Endothelial cell of hepatic sinusoid (primary cell): ENCODE measurements around the gene CCR7.

Experiments used
- in situ Hi-C: cut with HindIII; loops from 2 replicates; pipeline ENCODE4 v1.10.0; 2017; ENCODE audit warnings: low sequenced_read_pairs

Gene CCR7

GRCh38 chr17:40538936-40539705 lies 26.2 kb downstream of the CCR7 start:
- in situ Hi-C loops: no loop called here

DNA sequence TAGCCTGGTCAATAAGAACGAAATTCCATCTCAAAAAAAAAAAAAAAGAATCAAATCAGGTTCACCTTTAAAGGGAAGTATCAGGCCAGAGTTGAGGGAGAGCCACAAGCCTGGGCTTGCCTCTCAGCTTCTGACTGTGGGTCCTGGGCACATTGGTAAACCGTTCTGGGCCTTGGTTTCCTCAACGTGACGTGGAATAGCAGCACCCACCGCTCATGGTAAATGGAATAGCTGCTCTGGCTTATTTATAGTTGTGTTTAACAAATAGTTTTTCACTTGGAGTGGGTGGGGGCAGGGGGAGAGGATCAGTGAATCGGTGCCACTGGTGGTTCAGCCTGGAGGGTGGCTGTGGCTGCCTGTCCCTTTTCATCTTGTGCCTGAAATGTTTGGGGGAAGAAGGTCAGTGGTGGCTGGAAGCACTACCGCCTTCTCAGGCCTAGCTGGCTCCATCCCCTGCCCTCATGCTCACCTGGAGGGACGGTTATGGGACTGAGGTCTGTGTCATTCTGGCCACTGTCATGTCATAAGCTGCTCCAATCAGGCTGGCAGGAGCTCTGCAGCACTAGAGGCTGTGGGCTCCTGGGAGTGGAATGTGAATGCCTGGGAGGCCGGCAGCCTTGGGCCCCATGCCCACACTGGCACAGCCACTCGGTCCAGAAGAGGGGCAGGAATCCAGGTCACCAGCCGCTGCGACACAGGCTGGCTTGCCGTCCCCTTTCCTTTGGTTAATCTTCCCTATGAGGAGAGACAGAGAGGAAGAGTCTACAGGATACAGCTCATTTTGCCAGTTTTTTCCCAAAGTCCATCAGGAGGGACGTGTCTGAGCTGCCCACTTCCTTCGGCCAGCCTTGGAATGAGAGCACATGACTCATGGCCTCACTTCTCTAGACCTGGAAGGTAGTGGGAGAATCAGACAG lies 27.0 kb downstream of the CCR7 start:
- in situ Hi-C loops: no loop called here

DNA sequence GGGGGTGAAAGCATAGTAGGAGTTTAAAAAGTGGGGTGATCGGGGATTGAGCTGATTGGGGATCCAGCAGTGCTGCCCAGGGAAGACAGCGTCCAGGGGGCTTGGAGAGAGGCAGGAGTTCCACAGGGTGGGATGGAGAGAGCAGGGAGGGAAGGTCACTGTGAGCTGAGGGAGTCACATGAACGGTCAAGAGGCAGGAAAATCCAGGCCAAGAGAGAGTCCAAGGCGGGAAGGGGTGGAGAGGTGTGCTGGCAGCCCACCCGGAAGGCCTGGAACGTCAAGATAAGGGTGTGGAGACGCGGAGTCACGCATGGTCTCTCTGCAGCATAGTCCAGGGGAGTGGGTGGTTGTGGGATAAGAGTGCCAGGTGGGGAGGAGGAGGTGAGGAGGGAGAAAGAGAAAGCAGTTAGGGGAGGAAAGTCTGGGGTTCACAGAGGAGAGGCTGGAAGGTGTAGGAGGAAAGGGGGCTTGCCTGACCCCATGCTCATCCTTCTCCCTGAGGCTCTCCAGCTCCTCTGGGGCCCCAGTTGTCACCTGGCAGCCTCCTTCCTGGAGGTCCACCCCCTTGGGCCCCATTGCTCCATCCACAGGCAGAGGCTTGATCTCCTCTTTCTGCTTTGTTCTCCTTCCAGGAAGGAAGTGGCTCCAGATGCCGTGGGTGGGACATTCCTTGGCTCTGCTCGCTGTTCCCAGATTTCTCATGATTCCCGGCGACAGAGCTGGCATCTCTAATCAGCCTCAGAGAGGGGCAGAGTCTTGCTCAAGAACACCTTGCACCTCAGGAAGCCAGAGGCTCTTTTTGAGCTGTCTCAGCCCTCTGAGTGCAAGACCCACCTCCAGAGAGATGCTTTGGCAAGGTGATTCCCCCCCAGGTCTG lies 28.7 kb downstream of the CCR7 start:
- in situ Hi-C loops: no loop called here

GRCh38 chr17:40535924-40536294 lies 29.4 kb downstream of the CCR7 start:
- in situ Hi-C loops: no loop called here

DNA sequence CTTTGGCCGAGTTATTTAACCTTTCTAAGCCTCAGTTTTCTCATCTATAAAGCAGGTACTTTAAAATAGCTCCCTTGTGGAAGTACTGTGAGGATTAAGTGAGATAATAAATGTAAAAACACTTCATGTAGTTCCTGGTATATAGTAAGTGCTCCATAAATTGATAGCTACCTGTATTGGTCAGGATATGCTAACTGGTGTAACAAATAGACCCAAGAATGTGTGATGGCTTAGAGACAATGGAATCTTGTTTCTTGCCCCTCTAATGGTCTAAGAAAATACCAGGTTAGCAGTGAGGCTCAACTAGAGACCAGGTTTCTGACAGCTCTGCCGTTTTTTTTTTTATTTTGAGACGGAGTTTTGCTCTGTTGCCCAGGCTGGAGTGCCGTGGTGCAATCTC lies 29.8 kb downstream of the CCR7 start:
- in situ Hi-C loops: no loop called here

GRCh38 chr17:40534371-40535189 lies 30.7 kb downstream of the CCR7 start:
- in situ Hi-C loops: loop anchor here (5.0 kb wide), 1 partner anchor 97 kb away; no protein-coding TSS in a partner anchor

DNA sequence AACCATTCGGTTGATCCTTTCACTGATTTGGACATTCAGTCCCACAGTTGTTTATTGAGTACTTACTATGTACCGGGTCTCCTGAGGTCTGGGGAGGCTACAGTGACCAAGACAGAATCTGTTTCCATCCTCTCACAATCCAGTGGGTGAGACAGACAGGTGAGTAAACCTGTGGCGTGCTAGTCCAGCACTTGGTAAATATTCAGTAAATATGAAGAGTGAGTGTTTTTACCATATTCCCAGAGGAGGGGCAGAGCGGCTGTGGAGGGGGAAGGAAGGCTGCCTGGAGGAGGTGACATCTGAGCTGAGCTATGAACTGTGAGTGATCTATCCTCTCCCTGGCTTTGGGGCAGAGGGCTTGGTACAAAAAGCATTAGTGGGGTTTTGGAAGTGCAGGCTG lies 31.4 kb downstream of the CCR7 start:
- in situ Hi-C loops: loop anchor here (5.0 kb wide), 1 partner anchor 97 kb away; no protein-coding TSS in a partner anchor

DNA sequence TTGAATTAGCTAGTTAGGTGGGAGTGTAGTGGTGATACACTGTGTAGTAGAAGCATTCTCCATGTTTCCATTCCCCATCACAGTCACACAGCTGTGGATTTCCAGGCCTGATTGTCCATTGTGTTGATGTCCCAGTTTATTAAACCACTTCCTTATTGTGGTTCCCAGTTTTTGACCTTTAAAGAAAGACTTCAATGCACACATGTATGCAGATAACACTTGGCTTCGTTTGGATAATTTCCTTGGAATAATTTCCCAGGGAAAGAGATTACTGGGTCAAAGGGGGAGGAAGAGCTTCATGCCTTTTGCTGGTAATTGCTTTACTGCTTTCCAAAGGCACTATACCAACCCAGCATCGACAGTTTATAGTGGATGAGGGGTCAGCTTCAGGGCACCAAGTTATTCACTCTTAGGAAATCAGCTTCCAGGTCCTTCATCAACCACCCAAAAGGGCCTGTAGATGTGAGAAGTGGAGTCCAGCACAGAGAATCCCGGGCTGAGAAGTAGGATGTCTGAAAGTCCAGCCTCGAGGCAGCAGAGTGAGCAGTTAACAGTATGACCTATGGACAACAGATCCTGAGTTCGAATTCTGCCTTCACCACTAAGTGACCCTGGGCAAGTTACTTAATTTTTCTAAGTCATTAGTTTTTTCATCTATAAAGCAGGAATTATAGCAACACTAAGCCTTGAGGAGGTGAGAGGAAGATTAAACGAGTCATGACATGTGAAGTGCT lies 32.6 kb downstream of the CCR7 start:
- in situ Hi-C loops: loop anchor here (5.0 kb wide), 1 partner anchor 95 kb away; no protein-coding TSS in a partner anchor

DNA sequence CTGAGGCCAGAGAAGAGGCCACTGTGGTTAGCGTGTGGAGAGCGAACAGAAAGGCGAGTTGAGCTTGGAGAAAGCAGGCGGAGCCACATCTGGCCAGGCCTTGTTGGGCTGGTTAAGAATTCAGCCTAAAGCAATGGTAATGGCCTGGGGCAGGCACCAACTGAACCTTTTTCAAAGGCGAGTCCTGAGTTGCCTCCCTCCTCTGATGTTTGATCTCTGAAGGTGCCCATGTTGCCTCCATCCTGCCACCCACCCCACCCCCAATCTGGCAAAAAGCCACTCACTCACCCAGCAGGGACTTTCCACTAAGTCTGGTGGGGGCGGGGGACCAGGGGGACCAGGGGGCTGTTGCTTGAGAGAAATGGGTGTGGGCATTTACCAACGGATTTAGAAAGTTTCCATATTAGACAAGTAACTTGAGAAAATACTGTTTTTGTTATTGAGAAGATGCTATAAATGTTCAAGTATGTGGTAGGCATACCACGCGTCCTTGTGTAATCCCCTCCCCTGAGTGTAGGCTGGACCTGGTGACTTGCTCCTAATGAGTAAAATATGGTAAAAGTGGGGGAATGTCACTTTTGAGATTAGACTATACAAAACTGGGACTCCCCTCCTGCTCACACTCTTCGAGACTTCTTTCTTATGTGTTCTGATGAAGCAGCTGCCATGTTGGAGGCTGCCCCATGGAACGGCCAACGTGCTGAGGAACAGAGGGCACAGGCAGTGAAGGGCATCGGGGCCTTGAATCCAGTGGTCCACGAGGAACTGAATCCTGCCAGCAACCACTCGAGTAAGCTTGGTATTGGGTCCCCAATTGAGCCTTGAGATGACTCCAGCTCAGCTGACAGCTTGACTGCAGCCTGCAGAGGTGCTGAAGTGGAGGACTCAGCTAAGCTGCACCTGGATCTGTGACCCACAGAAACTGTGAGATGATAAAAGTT lies 34.0 kb downstream of the CCR7 start:
- in situ Hi-C loops: loop anchor here (5.0 kb wide), 1 partner anchor 94 kb away; no protein-coding TSS in a partner anchor

GRCh38 chr17:40530531-40530994 lies 34.7 kb downstream of the CCR7 start:
- in situ Hi-C loops: loop anchor here (5.0 kb wide), 1 partner anchor 93 kb away; no protein-coding TSS in a partner anchor

DNA sequence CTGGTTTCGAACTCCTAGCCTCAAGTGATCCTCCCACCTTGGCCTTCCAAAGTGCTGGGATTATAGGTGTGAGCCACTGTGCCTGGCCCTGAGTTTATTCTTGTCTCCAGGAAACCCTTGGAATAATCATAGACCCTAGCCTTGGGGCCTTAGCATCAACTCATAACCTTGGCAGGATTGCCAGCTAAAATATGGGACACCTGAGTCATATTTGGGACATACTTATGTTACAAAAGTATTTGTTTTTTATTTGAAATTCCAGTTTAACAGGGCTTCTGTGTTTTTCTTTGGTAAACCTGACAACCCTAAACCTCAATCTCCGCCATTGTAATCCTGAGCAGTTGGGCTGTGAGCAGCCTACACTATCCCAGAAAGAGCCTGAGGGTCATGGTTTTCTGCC lies 35.3 kb downstream of the CCR7 start:
- in situ Hi-C loops: loop anchor here (5.0 to 10.0 kb wide), 3 partner anchors 55 to 355 kb away; partner anchors contain the start of gene RAPGEFL1

GRCh38 chr17:40528692-40529417 lies 36.4 kb downstream of the CCR7 start:
- in situ Hi-C loops: loop anchor here (10.0 kb wide), 2 partner anchors 56 to 354 kb away; partner anchors contain the start of gene RAPGEFL1

- in situ Hi-C loops: loop anchor here (10.0 kb wide), 2 partner anchors 58 to 352 kb away; partner anchors contain the start of gene RAPGEFL1
Observed at GRCh38 chr17:40526668-40527067, 38.6 kb downstream of the CCR7 start.

- in situ Hi-C loops: loop anchor here (10.0 kb wide), 2 partner anchors 60 to 350 kb away; partner anchors contain the start of gene RAPGEFL1
Observed at GRCh38 chr17:40525294-40525693, 40.0 kb downstream of the CCR7 start.

DNA sequence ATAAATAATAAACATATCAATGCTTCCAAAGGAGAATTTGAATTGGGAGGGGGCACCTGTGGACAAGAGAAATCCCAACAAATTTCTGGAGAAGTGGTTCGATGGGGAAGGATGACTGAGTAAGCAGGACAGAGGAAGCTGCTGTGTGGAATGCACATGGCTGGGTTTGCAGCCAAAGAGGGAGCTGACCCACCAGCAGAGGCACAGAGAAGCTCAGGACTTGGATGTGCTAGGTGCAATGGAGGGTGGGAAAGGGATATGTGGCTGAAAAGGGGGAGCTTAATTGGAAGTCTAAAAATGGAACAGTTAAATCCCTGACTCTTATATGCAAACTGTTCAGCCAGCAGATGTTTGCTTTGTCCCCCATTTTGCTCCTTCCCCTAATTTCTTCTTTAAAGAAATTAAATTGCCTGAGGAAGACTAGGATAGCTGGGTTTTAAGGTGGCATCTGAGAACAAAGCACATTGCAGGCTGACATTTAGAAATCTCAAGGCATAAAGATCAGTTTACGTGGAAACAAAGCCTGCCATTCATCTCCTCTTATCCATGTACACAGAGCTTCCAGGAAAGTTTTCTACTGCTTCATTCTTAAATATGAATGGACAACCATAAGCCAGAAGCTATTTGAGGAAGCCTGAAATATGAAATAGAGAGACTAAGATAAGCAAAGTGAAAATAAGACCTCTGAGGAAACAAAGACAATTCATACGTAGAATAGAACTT lies 40.9 kb downstream of the CCR7 start:
- in situ Hi-C loops: loop anchor here (10.0 kb wide), 2 partner anchors 60 to 350 kb away; partner anchors contain the start of gene RAPGEFL1

DNA sequence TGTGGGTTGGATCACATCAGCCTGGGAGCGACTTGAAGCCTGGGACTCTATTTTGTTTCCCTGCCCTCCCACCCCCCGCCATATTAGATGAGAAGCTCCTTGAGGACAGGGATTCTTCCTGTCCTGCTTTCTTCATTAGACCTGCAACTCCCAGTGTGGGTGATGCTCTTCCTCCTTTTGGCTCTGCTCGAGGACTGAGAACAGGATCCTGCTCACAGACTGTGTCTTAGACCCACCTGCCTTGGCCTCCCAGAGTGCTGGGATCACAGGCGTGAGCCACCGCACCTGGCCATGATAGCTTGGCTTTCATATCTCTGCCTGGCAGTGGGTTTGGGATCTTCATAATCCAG lies 42.3 kb downstream of the CCR7 start:
- in situ Hi-C loops: loop anchor here (10.0 kb wide), 2 partner anchors 62 to 348 kb away; partner anchors contain the start of gene RAPGEFL1
